Measurements from ENCODE around the gene MEGF6. TPM values are rescaled to one million over a fixed set of nuclear protein-coding genes. Genes with fewer than 3 reads are reported as not detected.

MEGF6 gene
- total and polyA plus RNA-seq, 9 of the 15 experiments (the other 6 are each of a cell fraction or from before 2014, with no cell fraction given), result 0.03 to 1.7 (median 0.24) TPM; not detected in 3

DNA sequence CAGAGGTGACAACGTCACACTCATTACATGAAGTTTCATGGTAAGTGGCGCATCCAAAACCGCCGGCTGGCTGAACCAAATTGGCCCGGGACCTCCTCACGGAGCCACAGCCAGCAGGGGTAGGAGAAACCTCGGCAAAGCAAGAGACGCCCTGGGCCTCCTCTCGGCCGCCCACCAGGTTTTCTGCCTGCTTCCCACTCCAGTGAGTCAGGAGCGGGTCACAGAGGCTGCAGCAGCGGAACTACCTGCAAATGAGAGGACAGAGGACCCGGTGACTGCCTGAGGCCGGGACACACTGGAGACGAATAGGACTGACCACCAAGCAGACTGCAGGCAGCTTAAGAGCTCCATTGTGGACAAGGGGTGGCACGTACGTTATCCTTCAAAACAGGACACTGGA, 55.0 kb downstream of the MEGF6 start:
- BruUV-seq (replicated peaks), result no TSS peak
- CTCF ChIA-PET (ENCODE audit: low intra/inter-chr PET ratio), result no interaction called here
- in situ Hi-C loops (cut with MboI) (no loop called here), intact Hi-C loops (cut with micrococcal nuclease) (no loop called here)
- Histone ChIP-seq H3K9me1 (ENCODE audit: control insufficient read depth, insufficient read depth, low read length) (peaks cover 4% of the 10 kb centered on the region), H3K4me2 (ENCODE audit: insufficient read depth, low read length) (no peak overlapping the region), H3K9ac (ENCODE audit: insufficient read depth in 1 of 2, low read depth in 2 of 2, low read length in 2 of 2) (no peak overlapping the region), H4K20me1 (replicated peaks; ENCODE audit: control insufficient read depth, insufficient read depth, low read length) (peaks cover 26% of the 10 kb centered on the region), H3K36me3 (ENCODE audit: control insufficient read depth, insufficient read depth, low read length) (no peaks in the 10 kb centered on the region), H2AFZ (ENCODE audit: low read depth, low read length) (no peak overlapping the region), H3K79me2 (ENCODE audit: control insufficient read depth, insufficient read depth, low read length) (no peaks in the 10 kb centered on the region), H3K9me3 (replicated peaks; ENCODE audit: control insufficient read depth, insufficient read depth, low read depth, low read length) (no peaks in the 10 kb centered on the region), H3K27ac (ENCODE audit: extremely low read depth, low read depth, low read length) (no peak overlapping the region), H3K27me3 (ENCODE audit: control insufficient read depth in 2 of 2, insufficient read depth in 2 of 2, low read length in 2 of 2) (peaks cover 45 to 74% of the 10 kb centered on the region in 2 experiments), H3K4me1 (replicated peaks in 1 of 2; ENCODE audit: control insufficient read depth in 2 of 2, insufficient read depth in 2 of 2, low read length in 2 of 2) (peaks cover 0 to 28% of the 10 kb centered on the region in 2 experiments; a peak in 1 of 5 replicates), H3K4me3 (no peak overlapping the region)
- FAIRE-seq (no peak), ATAC-seq (no peak), DNase-seq (ENCODE audit: extremely low read depth in 1 of 4, low spot score in 3 of 4) (no peak)
- WGBS (ENCODE audit: insufficient coverage, low coverage, missing lambda C conversion rate), result 5% methylated on average over 17 of the region's 17 CpGs
- POLR2A ChIA-PET, result interaction anchor here (0.7 to 1.1 kb wide), 3 partner anchors 15 to 171 kb away, joined by 3 to 4 read pairs (median 4); no protein-coding TSS in a partner anchor
- TF ChIP-seq BACH1 (tag; IDR thresholded peaks at IDR 0.05) (no peak), RFX1 (IDR thresholded peaks at IDR 0.05) (no peak), XRCC4 (IDR thresholded peaks at IDR 0.05; ENCODE audit: extremely low read depth, insufficient read depth, insufficient read length) (no peak), ARNT (IDR thresholded peaks at IDR 0.05) (no peak), ETV1 (tag; conservative IDR thresholded peaks at IDR 0.05; ENCODE audit: low read depth) (no peak), MXI1 (IDR thresholded peaks at IDR 0.05; ENCODE audit: low read depth, low read length) (no peak), HDAC1 (IDR thresholded peaks at IDR 0.05) (no peak), ZKSCAN3 (CRISPR knock-in tag; IDR thresholded peaks at IDR 0.05) (no peak), TEAD4 (IDR thresholded peaks at IDR 0.05; ENCODE audit: low read length) (no peak), TEAD4 (CRISPR knock-in tag; IDR thresholded peaks at IDR 0.05; ENCODE audit: borderline replicate concordance) (no peak), FOS (IDR thresholded peaks at IDR 0.05; ENCODE audit: extremely low read depth, insufficient read length) (no peak), THAP12 (CRISPR knock-in tag; IDR thresholded peaks at IDR 0.05) (no peak), RERE (CRISPR knock-in tag; IDR thresholded peaks at IDR 0.05; ENCODE audit: borderline replicate concordance) (no peak)
- TF ChIP-seq, protein P1, sequence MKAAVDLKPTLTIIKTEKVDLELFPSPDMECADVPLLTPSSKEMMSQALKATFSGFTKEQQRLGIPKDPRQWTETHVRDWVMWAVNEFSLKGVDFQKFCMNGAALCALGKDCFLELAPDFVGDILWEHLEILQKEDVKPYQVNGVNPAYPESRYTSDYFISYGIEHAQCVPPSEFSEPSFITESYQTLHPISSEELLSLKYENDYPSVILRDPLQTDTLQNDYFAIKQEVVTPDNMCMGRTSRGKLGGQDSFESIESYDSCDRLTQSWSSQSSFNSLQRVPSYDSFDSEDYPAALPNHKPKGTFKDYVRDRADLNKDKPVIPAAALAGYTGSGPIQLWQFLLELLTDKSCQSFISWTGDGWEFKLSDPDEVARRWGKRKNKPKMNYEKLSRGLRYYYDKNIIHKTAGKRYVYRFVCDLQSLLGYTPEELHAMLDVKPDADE (conservative IDR thresholded peaks at IDR 0.05; ENCODE audit: control insufficient read depth, low read depth, low read length), result no peak

All from K562 (cell line).